IMR-90 (cell line): ENCODE results near the gene RPL41. TPM values are rescaled to one million over a fixed set of nuclear protein-coding genes. Genes with fewer than 3 reads are reported as not detected.

Experiments
- ATAC-seq: fragments of 200-7000 bp; cut with Tn5 transposase; 2 replicates; pipeline ENCODE4 v1.9.1; 2020; ENCODE audit warnings: low read depth, mild to moderate bottlenecking, moderate library complexity
- BruUV-seq: library from RNA; stranded (reverse); fragments of 400-500 nt; replicated peaks from 2 replicates; lab custom pipeline; 2021; lab: Mats Ljungman, UMichigan
- CTCF ChIA-PET: fragments of 300-600 bp; formaldehyde crosslinking; extraction: SDS; loops from one replicate; lab custom pipeline; 2021; ENCODE audit warnings: antibody characterized with exemption; lab: Yijun Ruan, JAX
- POLR2A ChIA-PET: fragments of 300-600 bp; sonication (Branson Sonifier 250); formaldehyde crosslinking; loops from one replicate; lab custom pipeline; 2022; ENCODE audit warnings: antibody characterized with exemption; ENCODE audit not compliant: unreplicated experiment; lab: Charles Lee
- DNase-seq: peaks from one replicate; pipeline ENCODE4 v3.0.0; 2013
- H2AFZ ChIP-seq: replicated peaks from 2 replicates; pipeline ENCODE3; 2013; ENCODE audit warnings: low read length, mild to moderate bottlenecking; ENCODE audit not compliant: poor library complexity
- H2AK5ac ChIP-seq: 2 replicates; pipeline ENCODE4 v1.6.1; 2013; ENCODE audit warnings: low read depth, low read length, inconsistent platforms
- H2AK9ac ChIP-seq: replicated peaks from 2 replicates; pipeline ENCODE3; 2013; ENCODE audit warnings: mild to moderate bottlenecking, low read depth, low read length, moderate library complexity; ENCODE audit not compliant: poor library complexity
- H2BK120ac ChIP-seq: 2 replicates; pipeline ENCODE4 v1.6.1; 2013; ENCODE audit warnings: low read depth, low read length, inconsistent platforms
- H2BK15ac ChIP-seq: 3 replicates; pipeline ENCODE4 v1.6.1; 2013; ENCODE audit warnings: low read depth, low read length, inconsistent platforms
- H2BK20ac ChIP-seq: 2 replicates; pipeline ENCODE4 v1.6.1; 2013; ENCODE audit warnings: low read depth, mild to moderate bottlenecking, inconsistent platforms, low read length, moderate library complexity
- H2BK5ac ChIP-seq: 2 replicates; pipeline ENCODE4 v1.6.1; 2013; ENCODE audit warnings: mild to moderate bottlenecking, low read depth, low read length, inconsistent platforms; ENCODE audit not compliant: poor library complexity, severe bottlenecking
- H3K14ac ChIP-seq: replicated peaks from 2 replicates; pipeline ENCODE4 v1.6.1; 2013; ENCODE audit warnings: low read depth, low read length, inconsistent platforms
- H3K18ac ChIP-seq: 2 replicates; pipeline ENCODE4 v1.6.1; 2013; ENCODE audit warnings: low read depth, low read length, control low read depth
- H3K23ac ChIP-seq: 2 replicates; pipeline ENCODE4 v1.6.1; 2013; ENCODE audit warnings: low read depth, low read length, inconsistent platforms
- H3K27ac ChIP-seq: 2 replicates; pipeline ENCODE4 v1.5.1; 2013; ENCODE audit warnings: mild to moderate bottlenecking, control low read depth, low read length; ENCODE audit not compliant: insufficient read depth
- H3K27me3 ChIP-seq: 2 replicates; pipeline ENCODE4 v1.6.1; 2013; ENCODE audit warnings: low read length; ENCODE audit not compliant: control insufficient read depth, insufficient read depth
- H3K36me3 ChIP-seq: 2 replicates; pipeline ENCODE4 v1.6.1; 2013; ENCODE audit warnings: low read length, mixed read lengths; ENCODE audit not compliant: control insufficient read depth, insufficient read depth
- H3K4ac ChIP-seq: 2 replicates; pipeline ENCODE4 v1.6.1; 2013; ENCODE audit warnings: low read depth, low read length, inconsistent platforms
- H3K4me1 ChIP-seq: 2 replicates; pipeline ENCODE4 v1.6.1; 2013; ENCODE audit warnings: low read length, mixed read lengths; ENCODE audit not compliant: control insufficient read depth, insufficient read depth
- H3K4me2 ChIP-seq: 2 replicates; pipeline ENCODE4 v1.6.1; 2013; ENCODE audit warnings: low read depth, mild to moderate bottlenecking, control low read depth, low read length, moderate library complexity
- H3K4me3 ChIP-seq: 2 replicates; pipeline ENCODE4 v1.5.1; 2013; ENCODE audit warnings: low read depth, mild to moderate bottlenecking, control low read depth, low read length, moderate library complexity; ENCODE audit not compliant: insufficient read depth
- H3K56ac ChIP-seq: 2 replicates; pipeline ENCODE4 v1.6.1; 2013; ENCODE audit warnings: low read length, inconsistent platforms; ENCODE audit not compliant: insufficient read depth; ENCODE audit errors: extremely low read depth
- H3K79me1 ChIP-seq, 2 experiments: 2 replicates each; pipeline ENCODE4 v1.6.1; 2013; ENCODE audit warnings: low read length in 2 of 2, inconsistent platforms in 1 of 2, low read depth in 1 of 2
- H3K9ac ChIP-seq: 2 replicates; pipeline ENCODE4 v1.6.1; 2013; ENCODE audit warnings: low read depth, low read length, control low read depth
- H3K9me1 ChIP-seq: 2 replicates; pipeline ENCODE4 v1.6.1; 2013; ENCODE audit warnings: low read length, inconsistent platforms; ENCODE audit not compliant: insufficient read depth
- H3K9me3 ChIP-seq: 2 replicates; pipeline ENCODE4 v1.6.1; 2013; ENCODE audit warnings: low read length; ENCODE audit not compliant: control insufficient read depth, insufficient read depth
- H4K20me1 ChIP-seq: 2 replicates; pipeline ENCODE4 v1.6.1; 2013; ENCODE audit warnings: low read length, inconsistent platforms; ENCODE audit not compliant: insufficient read depth
- H4K5ac ChIP-seq: 2 replicates; pipeline ENCODE4 v1.6.1; 2013; ENCODE audit warnings: mild to moderate bottlenecking, low read depth, low read length, control low read depth
- H4K8ac ChIP-seq, 2 experiments: 2 replicates each; pipeline ENCODE4 v1.6.1; 2013; ENCODE audit warnings: low read depth in 2 of 2, low read length in 2 of 2, control low read depth in 1 of 2, inconsistent platforms in 1 of 2
- H4K91ac ChIP-seq: 2 replicates; pipeline ENCODE4 v1.6.1; 2013; ENCODE audit warnings: low read depth, low read length, inconsistent platforms; ENCODE audit not compliant: insufficient read depth
- BHLHE40 ChIP-seq: fragments of 150-350 bp; IDR thresholded peaks from 2 replicates; pipeline ENCODE4 v1.6.1; 2016; ENCODE audit warnings: mild to moderate bottlenecking, low read depth, low read length
- FOS ChIP-seq: fragments of 150-350 bp; IDR thresholded peaks from 2 replicates; pipeline ENCODE4 v1.6.1; 2016; ENCODE audit warnings: low read depth, low read length
- MAFK ChIP-seq: IDR thresholded peaks from 2 replicates; pipeline ENCODE4 v1.6.1; 2012; ENCODE audit warnings: low read depth, low read length, improper control_type of control experiment
- MAZ ChIP-seq: IDR thresholded peaks from 2 replicates; pipeline ENCODE4 v1.6.1; 2012; ENCODE audit warnings: low read depth, mild to moderate bottlenecking, low read length, improper control_type of control experiment, moderate library complexity, borderline replicate concordance
- NFE2L2 ChIP-seq: fragments of 150-350 bp; IDR thresholded peaks from 2 replicates; pipeline ENCODE4 v1.6.1; 2016; ENCODE audit warnings: low read depth, mild to moderate bottlenecking, low read length
- POLR2A ChIP-seq: IDR thresholded peaks from 2 replicates; pipeline ENCODE4 v1.6.1; 2012; ENCODE audit warnings: mild to moderate bottlenecking, low read depth, low read length
- RAD21 ChIP-seq: IDR thresholded peaks from 2 replicates; pipeline ENCODE4 v1.6.1; 2012; ENCODE audit warnings: low read length, improper control_type of control experiment
- RFX5 ChIP-seq: IDR thresholded peaks from 2 replicates; pipeline ENCODE4 v1.8.0; 2012; ENCODE audit warnings: low read depth, mild to moderate bottlenecking, low read length, moderate library complexity
- WGBS, 2 experiments: methylation state at CpG; one replicate each; pipeline versions ENCODE4 v1.1.5 to v1.1.7; 2013; ENCODE audit warnings: missing lambda C conversion rate in 2 of 2; ENCODE audit not compliant: insufficient read length in 1 of 2; ENCODE audit errors: extremely low coverage in 2 of 2; 5-methylcytosine and 5-hydroxymethylcytosine counted together
- dilution Hi-C: fragments of 300-500 bp; cut with HindIII; formaldehyde crosslinking; loops from one replicate; pipeline ENCODE4 v1.14.3; 2018; ENCODE audit warnings: low sequenced_read_pairs; ENCODE audit not compliant: unreplicated experiment
- in situ Hi-C: fragments of 300-500 bp; cut with MboI; formaldehyde crosslinking; loops from 3 replicates; pipeline ENCODE4 v1.14.3; 2019; ENCODE audit warnings: low sequenced_read_pairs, inconsistent platforms, mixed read lengths
- intact Hi-C: fragments of 100-400 bp; cut with micrococcal nuclease; formaldehyde crosslinking; loops from 2 replicates; pipeline ENCODE4 v1.10.0; 2022
- polyA plus RNA-seq, 3 experiments: library from polyadenylated mRNA; depleted of rRNA; stranded (reverse); fragments of >200 nt; gene quantifications; 2 replicates each; pipeline ENCODE4 v1.2.3, GENCODE V29; 2012; ENCODE audit warnings: low replicate concordance in 1 of 3
- total RNA-seq: library from RNA; depleted of rRNA; stranded (reverse); fragments of >200 nt; gene quantifications from 2 replicates; pipeline ENCODE4 v1.2.3, GENCODE V29; 2012
- TF ChIP-seq, protein P1 (sequence below): fragments of 150-350 bp; IDR thresholded peaks from 2 replicates; pipeline ENCODE4 v1.6.1; 2016; ENCODE audit warnings: low read depth, mild to moderate bottlenecking, low read length, moderate library complexity, borderline replicate concordance

The RPL41 gene
- total and polyA plus RNA-seq, 2 of the 4 experiments (the other 2 are of a cell fraction) = 1,119 to 9,394 TPM

- H3K27ac ChIP-seq = no peak overlapping the region
- no peak overlapping the region for H3K18ac ChIP-seq
- DNase-seq = no peak
- no peak overlapping the region for H2BK120ac ChIP-seq
- H3K4me1 ChIP-seq = peaks cover 3% of the 10 kb centered on the region; the same call in 1 of the 2 replicates
- BruUV-seq = no TSS peak
- no peak overlapping the region for H3K14ac ChIP-seq
- ATAC-seq = no peak
- no peak overlapping the region for H4K8ac ChIP-seq
- no peaks in the 10 kb centered on the region; the same call in 1 of the 2 replicates for H3K36me3 ChIP-seq
- ChIA-PET CTCF (interaction anchor here (0.6 kb wide), 1 partner anchor 22 kb away, joined by 3 read pairs; no protein-coding TSS in a partner anchor), POLR2A (no interaction called here)
- no peak for TF ChIP-seq MAZ
- TF ChIP-seq POLR2A = no peak
- TF ChIP-seq RFX5 = no peak
- no peak for TF ChIP-seq MAFK
- no peak for TF ChIP-seq RAD21
- TF ChIP-seq NFE2L2 = no peak
- no peak for TF ChIP-seq BHLHE40
- no peak for TF ChIP-seq FOS
- TF ChIP-seq, protein P1, sequence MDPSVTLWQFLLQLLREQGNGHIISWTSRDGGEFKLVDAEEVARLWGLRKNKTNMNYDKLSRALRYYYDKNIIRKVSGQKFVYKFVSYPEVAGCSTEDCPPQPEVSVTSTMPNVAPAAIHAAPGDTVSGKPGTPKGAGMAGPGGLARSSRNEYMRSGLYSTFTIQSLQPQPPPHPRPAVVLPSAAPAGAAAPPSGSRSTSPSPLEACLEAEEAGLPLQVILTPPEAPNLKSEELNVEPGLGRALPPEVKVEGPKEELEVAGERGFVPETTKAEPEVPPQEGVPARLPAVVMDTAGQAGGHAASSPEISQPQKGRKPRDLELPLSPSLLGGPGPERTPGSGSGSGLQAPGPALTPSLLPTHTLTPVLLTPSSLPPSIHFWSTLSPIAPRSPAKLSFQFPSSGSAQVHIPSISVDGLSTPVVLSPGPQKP = no peak
- no peak overlapping the region for H2BK20ac ChIP-seq
- no peak overlapping the region for H2AK5ac ChIP-seq
- H2AK9ac ChIP-seq = no peak overlapping the region
- no peak overlapping the region for H3K4me2 ChIP-seq
- H2BK5ac ChIP-seq = no peak overlapping the region
- H4K5ac ChIP-seq = no peak overlapping the region
- H4K20me1 ChIP-seq = peaks cover 7% of the 10 kb centered on the region
- no peak overlapping the region for H3K23ac ChIP-seq
- H3K27me3 ChIP-seq = peaks cover 23% of the 10 kb centered on the region
- 0 out of 2 replicates have a peak, but pooled peaks cover 2% of the 10 kb centered on the region for H3K9me1 ChIP-seq
- in situ Hi-C loops = no loop called here
- H4K91ac ChIP-seq = no peak overlapping the region
- dilution Hi-C loops = no loop called here
- H3K9me3 ChIP-seq = no peaks in the 10 kb centered on the region
- no peak overlapping the region for H3K9ac ChIP-seq
- peaks cover 0 to 12% of the 10 kb centered on the region in 2 experiments; a peak in 2 of 4 replicates for H3K79me1 ChIP-seq
- intact Hi-C loops = loop anchor here (10.0 kb wide), 1 partner anchor 106 kb away; the partner anchor contains the start of gene SUOX
- no peak overlapping the region for H2AFZ ChIP-seq
- H3K56ac ChIP-seq = no peak overlapping the region
- no peak overlapping the region for H3K4me3 ChIP-seq
- WGBS, 2 experiments = 48% methylated on average over 2 of the region's 14 CpGs; no CpG with 5 or more reads in 1 of the 2 experiments
- H2BK15ac ChIP-seq = no peak overlapping the region
- no peak overlapping the region for H3K4ac ChIP-seq
Observed at GRCh38 chr12:56101045-56101444, 15.4 kb upstream of the RPL41 start.
